HG03060 (cell line): ENCODE measurements around the gene COL4A1.

Experiments used
- ATAC-seq: cut with Tn5 transposase; IDR thresholded peaks from one replicate; pipeline ENCODE4 v1.9.1; 2021; ENCODE audit warnings: low read depth, moderate number of reproducible peaks; ENCODE audit not compliant: unreplicated experiment

The COL4A1 gene

DNA sequence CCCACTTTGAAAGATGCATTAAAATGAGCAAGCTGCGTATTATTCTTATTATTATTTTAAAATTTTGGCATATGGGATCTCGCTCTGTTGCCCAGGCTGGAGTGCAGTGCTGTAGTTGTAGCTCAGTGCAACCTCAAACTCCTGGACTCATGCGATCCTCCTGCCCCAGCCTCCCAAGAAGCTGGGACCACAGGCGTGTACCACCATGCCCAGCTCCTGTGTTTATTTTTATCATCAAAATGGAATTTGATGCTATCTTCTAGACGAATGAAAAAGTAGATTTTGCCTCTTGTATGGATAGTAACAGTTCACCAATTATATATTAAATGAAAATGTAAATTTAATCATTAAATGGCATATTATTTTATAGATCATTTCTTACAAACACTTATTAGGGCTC lies 43.6 kb downstream of the COL4A1 start:
- ATAC-seq, result no peak

DNA sequence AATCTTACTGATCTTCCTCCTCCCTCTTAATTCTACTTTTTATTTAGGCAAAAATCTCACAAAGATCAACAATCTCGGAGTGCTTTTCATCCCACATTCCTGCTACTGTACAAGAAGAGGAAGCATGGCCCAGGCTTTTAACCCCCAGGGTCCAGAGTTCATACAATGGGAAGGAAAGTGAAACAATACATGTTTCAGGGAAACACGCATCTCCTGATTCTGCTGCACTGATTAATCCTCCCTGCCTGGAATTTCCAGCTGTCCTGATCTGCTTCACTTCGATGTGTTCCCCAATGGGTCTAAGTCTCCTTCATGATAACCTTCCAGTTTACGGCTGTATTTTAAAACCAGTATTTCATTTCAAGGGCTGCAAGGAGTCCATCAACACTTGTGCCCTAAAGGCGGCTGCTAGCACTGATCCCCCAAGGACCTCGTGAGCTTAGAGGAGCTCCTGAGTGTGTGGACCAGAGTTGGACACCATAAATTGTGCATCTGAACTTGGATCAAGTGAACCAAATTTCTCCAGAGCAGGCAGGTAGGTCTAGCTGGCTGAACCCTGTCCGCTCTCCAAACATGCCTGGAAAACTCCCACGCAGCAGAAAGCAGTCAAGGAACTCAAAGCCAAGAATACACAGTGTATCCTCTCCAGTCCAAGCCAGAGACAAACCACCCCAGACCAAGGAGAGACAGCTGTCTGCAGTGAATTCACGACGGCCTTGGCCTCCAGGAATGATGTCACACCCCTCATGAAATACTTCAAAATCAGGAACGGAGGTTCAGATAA lies 44.3 kb downstream of the COL4A1 start:
- no peak for ATAC-seq

DNA sequence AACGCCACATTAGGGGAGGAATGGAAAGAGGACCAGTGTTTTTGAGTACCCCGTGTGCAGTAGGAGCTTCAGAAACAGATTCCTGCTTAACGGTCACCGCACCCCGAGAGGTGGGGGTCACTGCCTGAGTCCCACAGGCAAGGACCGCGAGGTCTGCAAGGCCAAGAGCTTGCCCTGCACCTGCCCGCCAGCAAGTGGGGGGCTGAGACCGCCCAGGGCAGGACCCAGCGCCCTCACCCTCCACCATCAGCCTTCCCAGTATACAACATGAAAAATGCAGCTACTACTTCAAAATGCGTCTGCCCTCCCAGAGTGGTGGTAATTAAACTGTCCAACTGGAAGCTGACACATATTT lies 44.9 kb downstream of the COL4A1 start:
- no peak for ATAC-seq

DNA sequence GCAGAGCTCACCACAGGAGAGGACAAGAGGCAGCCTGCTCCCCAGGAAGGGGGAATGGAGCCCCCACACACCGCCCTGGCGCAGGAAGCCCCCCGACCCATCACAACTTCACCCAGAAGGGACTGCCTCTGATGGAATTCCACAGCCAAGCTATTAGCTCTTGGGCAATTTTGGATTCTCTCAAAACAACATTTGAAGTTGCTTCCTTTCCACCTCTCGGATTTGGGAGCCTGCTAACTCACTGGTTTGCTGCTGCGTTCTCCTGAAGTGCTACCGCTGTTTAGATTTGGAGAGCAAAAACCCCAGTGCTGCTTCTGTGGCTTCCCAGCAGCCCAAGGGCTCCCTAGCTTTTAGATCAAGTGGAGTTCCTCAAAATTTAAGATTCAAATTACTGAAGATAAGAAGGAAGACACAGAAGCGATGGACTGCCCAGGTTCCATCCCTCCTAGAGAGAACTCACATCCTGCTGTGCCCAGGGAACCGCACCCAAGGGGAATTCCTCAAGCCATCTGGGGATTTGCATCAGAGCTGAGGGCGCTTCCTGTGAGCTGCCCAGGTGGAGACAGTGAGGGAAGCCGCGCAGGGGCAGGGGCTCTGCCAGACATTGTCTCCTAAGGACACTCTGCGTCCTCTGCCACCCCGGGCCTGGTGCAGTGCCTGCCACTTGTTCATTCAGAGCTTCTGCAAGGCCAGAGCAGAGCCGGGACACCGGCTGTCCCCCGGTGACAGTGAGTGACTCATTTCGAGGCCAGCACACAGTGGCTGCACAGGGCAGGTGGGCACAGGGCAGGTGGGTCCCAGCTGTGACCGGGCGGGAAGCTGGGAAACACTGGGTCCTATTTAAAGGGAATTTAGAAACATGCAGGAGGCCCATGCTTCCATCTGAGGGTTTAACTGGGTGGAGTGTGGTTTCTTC lies 45.5 kb downstream of the COL4A1 start:
- ATAC-seq, result no peak

DNA sequence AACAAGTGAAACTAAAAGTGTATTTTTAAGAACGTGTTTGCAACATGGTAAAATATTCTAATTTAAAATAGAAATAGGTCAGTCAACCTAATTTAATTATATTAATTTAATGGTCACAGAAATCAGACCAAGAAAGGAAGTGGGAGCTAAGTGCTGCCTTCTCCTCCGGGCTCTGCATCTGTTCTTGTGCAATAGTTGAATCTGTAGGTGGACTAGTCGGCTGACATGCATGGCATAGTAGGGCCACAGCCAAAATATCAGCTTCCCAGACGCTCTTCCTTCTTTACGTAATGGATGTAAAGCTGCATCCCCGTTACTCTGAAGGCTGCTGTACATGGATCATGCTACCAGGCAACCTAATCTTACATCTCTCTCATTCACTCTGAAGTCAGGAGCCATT lies 47.3 kb downstream of the COL4A1 start:
- ATAC-seq, result no peak

DNA sequence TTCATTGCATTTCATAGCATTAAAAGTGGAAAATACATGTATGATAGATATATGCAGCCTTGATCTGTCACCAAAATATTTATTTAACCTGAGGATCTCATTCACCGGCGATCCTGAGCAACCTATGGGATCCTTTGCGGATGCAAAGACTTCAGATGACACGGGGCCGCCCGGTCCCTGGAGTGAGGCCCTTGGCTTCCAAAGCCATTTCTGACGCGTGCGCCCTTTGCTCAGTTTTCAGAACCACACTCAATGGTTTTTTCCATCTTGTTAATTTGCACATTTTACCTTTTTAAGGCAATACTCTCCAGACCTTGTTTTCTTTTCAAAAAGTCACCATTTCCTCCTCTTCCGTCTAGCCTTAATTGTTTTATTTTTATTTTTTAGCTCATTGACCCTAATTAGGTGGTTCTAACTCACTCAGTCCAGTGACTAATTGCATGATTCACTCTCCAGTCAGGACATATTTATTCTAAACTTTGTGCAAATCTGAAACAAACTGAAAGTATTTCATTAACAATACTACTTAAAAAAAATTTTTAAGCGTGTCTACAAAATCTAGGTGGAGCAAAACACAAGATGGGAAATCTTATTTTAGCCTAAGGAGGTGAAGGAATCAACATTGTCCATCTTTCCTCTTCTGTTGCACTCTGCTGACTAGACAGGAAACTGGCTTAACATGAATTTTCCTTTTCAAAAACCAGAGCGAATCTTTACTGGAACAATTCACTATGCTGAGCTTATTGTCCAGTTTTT lies 47.9 kb downstream of the COL4A1 start:
- no peak for ATAC-seq

DNA sequence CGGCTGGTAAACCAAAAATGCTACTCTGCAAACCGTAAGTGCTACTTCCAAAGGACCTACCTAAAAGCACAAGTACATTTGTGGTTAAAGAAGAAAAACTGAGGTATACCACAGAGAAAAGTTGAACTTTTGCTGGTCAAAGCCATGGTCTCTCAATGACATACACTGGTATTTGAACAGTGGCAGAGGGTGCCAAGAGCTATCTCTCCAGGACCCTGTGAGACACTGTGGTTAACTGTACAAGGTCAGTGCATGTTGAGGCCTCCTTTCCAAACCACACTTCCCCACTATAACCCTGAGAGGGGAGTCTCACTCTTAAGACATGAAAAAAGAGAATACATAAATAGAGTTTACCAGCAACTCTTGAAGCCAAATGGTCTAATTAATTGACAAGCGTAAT lies 49.5 kb downstream of the COL4A1 start:
- ATAC-seq, result no peak

DNA sequence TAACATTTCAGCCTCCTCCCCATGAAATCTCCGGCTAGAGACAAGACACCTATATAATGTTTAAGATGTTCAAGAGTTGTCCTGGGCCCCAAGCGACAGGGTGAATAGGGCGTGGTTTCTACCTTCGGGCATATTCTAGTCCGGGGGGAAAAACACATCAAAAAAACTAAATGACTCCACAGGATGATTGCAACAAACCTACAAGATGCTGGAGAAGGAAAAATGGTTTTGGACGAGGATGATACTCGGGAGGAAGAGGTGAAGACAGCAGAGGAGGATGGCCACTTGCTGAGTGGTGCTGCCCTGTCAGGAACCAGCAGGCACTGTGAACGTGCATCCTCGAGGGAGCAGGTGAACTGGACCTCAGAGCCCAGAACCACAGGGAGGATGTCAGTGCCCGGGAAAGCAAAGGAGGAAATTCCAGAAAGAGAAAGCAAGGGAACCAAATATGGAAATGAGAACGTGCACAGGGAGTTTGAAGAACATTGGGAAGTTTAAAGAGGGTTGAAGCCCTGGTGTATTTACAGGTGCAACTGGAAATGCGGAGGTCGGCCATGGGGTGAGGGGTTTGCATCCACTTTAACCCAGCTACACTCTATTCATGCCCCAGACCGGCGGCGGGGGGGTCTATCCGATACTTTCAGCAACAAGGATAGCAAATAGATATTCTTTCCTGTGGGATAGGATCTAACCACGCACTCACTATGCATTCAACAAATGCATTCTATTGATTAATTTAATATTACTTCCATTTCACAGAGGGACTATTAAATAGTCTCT lies 50.6 kb downstream of the COL4A1 start:
- ATAC-seq, result no peak

DNA sequence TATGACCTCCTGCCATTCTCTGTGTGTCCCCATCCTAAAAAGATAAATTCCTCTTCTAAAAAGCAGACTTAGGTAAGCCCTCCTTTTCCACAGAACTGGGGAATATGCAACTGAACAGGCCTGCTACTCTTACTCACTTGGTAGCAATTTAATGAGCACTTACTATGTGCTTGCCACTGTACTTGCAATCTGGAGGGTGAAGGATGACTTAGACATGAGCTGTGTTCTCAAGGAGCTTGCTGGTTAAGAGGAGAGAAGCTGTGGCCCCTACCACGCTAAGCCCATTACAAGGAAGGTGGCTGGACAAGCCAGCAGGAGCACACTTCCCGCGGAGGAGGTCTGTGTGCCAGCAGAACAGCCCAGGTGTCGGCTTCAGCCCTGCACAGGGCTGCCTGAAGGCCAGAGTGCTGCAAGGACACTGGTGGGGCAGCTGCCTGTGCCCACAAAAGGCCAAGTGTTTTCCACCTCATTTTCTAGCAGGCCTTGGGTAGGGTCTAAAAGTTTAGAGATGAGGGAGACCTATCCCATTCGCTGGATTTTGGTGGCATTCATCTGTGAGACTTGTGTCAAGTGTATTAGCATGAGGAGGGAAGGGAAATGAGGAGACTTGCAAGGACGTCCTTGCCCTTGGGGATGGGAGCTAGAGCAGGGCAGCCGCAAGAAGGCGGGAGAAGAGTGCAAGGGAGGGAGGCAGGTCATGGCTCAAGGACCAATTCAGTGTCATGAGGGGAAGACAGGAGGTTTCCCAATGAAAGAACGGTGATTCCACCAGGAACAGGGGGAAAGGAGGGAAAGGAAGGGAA lies 52.0 kb downstream of the COL4A1 start:
- ATAC-seq, result no peak

DNA sequence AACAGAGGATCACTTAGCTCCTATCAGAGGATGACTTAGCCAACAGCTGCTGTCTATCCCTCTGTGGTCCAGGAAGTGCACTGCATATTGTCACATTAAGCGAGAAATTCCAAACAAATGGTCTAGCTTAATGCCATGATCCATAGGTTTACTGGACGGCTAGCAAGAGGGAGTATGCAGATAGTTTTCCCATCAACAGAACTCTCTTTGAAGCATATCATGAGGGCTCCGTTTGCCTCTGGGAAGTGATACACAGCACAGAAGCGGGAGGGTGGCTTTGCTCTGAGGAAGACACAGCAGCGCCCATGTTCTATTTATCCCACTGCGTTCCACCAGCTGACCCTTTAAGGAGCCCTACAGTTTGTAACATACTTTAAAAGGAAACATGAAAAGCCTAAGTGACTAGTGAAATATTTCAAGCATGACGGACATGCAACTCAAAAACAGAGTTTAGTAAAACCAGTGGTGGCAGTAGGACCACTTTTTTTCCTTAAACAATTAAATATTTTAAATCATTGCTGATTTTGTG lies 52.7 kb downstream of the COL4A1 start:
- no peak for ATAC-seq

DNA sequence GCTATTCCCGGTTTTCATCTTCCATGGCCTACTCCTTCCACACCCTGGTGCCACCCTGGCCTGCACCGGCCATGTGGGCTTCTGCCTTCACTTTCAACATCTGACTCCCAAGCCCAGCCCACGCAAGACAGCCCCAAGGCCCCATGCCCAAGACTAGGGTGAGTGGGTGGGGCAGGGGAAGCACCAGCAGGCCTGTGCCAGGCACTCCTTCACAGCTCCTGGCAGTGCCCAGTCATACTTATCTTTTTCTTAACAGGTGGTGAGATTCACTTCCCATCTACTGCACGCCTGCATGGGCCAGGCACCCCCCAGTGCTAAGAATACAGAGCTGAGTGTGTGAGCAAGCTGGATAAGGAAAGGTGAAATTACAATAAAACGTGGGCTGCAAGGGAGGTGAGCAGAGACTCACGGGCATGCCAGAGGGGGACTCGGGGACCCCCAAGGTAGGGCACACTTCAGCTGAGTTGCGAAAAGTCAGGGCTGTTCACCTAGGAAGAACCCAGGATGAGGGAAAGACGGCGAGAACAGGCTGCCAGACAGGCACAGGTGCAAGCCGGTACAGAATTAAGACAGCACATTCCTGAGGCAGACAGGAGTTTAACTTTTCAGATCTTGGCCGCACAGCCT lies 55.7 kb downstream of the COL4A1 start:
- ATAC-seq, result no peak

DNA sequence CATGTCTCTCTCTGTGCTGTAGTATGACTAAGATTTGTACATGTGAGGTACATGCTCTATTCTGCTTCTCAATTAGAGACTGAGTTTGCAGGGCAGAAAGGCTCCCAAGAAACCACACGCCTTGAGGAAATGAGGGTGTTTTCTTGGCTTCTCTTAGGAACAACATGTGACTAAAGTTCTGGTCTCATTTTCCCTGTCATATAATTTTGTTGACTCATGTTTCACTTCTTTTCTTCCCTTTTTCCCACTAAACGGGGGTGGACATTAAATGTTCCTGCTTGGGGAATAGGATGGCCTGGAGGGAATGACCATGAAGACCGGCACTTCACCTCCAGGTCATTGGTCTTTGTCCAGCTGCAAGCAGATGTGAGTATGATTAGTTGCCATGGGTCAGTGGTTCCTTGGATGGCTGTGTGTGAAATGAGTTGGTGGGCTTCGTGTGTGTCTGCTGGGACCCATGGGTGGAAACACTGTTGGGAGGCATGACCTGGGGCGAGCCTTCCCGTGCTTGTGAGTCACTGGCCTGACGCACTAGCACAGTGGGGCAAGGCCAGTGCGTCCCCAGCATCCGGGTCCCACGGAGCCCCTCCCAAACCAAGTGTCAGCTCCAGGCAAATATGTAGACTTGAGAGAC lies 56.6 kb downstream of the COL4A1 start:
- ATAC-seq, result no peak

DNA sequence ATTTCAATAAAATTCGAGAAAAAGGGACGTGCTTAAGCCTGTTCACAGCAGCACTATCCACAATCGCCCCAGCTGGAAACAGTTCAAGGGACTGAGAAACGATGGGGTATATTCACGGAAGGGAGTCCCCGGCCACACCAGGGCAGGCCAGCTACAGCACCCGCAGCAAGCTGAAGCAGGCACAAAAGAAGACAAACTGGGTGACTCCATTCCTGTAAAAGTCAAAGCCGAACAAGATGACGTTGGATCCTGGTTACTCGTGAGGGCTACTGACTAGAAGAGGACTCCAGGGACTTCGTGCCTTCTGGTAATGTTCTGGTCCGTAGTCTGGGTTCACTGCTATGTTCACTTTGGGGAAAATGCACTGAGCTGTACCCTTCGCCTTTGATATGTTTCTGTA lies 57.6 kb downstream of the COL4A1 start:
- no peak for ATAC-seq

DNA sequence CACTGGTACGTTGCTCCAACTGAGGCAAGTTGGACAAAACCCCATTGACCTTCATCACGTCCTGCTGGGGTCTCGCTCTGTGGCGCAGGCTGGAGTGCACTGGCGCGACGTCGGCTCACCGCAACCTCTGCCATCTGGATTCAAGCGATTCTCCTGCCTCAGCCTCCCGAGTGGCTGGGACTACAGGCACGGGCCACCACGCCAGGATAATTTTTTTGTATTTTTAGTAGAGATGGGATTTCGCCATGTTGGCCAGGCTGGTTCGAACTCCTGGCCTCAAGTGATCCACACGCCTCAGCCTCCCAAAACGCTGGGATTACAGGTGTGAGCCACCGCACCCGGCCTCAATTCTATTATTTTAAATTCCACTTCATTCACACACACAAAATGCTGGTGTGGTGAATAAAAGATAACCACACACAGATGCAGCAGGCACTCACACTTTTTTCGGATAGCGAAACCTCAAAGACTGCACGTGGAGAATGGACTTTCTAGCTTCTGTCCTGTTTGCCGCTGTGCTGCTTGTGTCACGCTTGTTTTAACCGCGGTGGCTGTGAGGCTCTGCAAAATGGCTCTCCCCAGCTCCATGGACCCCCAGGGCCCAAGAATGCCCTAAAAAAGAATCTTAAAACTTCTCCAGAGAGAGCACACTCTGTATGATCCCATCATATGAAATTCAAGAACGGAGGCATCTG lies 58.4 kb downstream of the COL4A1 start:
- ATAC-seq, result no peak

DNA sequence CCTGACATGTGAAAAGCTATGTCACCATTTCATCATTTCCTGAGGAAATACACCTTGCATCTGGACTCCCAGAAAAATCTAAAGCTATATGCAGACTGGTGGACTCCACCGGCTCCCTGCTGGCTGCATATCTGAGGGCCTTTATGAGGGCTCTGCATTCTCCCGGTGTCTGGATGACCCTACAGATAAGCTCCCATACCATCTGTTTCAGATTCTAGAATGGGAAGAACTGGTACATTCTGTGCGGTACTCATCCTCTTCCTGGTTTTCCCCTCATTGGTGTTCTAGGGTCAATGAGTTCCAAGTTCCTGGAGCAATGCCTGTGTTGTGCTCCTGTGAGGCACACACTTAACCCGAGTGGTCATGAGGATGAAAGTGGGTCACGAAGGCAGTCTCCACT lies 60.4 kb downstream of the COL4A1 start:
- no peak for ATAC-seq

DNA sequence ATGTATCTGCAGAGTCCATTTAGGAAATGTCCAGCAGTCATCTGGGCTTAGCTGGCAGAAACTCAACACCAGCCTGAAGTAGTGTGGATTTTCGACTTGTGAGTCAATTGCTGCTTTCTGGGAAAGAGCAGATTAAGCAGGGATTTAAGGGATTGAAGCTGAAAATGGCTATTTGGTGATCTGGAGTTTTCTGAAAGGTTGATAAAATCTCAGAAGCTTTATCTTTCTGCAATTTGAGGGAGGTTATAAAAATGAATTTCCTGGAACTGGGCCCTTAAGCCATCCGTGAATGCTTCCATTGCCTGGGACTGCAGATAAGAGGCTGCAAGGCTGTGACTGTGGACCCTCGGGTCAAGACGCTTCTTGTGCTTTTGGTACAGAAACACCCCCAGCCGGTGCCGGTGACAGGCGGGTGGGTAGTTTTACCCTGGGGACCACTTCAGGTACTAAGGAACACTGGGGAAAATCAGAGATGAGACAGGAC lies 61.5 kb downstream of the COL4A1 start:
- ATAC-seq, result no peak

DNA sequence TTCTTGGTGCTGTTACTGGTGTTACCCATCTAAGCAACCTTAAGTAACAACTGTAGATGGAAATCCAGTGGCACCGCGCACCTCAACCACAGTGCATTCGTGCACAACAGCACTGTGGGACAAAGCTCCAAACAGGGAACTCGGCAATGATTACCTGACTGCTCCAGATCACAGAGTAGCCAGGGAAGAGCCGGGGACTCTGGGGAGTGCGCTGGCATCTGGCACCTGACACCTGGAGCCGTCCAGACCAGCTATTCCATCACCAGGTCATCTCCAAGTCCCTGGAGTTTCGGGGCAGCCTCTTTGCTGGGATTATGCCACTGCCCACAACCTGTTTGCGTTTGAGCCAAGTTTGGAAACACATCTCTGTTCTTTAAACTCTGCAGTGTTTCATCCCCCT lies 62.0 kb downstream of the COL4A1 start:
- no peak for ATAC-seq
